Measurements from ENCODE around the gene IFT172. TPM values are rescaled to one million over a fixed set of nuclear protein-coding genes. Genes with fewer than 3 reads are reported as not detected.
A peak's percentile ranks its signal among the peaks of the same experiment; 100 is the strongest.
"Not testable (repeated sequence)": the region's sequence is repeated elsewhere in the genome, so short reads cannot be mapped to it uniquely, and the experiment has no call there.

Gene IFT172
- total RNA-seq (2021) (26.2 and 27.2 TPM in 2 replicates), Bru-seq, nascent RNA (percentile 52 among the genes with signal in this experiment), BruChase-seq, experiment 1, labeled RNA remaining after a 2-hour chase (percentile 57 among the genes with signal in this experiment), BruChase-seq, experiment 2, labeled RNA remaining after a 6-hour chase (percentile 60 among the genes with signal in this experiment)
- long read RNA-seq, partial matches to known transcripts, result 6 of 17 reads
- long read RNA-seq, other reads (novel, unspliced or antisense), result 10 of 17 reads

DNA sequence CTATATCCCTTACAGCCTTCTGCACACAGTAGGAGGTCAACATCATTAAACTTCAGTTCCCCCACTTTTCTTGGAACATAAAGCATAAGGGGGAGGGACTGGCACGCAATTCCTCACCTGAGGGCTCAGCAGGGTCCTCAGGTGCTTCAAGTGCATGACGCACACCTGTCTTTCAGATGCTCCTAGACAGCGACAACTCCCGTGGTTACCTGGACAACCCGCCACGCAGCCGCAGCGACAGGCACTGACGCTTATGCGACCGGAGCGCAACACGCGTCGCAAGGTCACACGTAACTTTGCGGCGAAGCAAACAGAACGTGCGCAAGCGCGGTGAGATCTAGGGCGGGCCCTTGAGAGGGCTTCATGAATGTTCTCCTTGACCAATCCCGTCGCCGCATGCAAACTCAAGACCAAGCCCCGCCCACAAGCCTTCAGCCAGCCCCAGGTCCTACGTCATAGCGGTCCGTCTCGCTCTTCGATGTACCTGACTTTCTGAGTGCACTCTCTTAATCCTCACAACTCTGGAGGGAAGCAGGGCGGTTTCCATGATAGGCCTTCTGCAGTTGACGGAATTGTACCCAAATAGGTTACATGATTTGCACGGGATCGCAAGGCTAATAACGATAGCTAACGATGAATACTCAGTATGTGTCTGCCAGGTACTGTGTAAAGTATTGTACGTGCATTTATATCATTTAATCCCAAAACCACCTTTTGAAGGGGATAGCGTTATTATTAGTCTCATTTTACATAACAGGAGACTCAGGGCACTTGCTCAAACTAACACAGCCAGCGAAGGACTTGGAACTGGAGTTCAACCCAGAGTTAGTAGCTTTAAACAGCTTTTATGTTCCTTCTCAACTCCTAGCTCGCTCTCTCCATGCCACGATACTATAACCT, at the start of gene IFT172:
Gene IFT172, minus strand, starts transcription at position 246 of the 900 bp plus-strand sequence. Its CDS starts 90 bp downstream, at position 156.
- POLR2A ChIA-PET (ENCODE audit: unreplicated experiment), result no interaction called here
- CTCF ChIA-PET, result interaction anchor here (0.6 kb wide), 1 partner anchor 473 kb away, joined by 3 read pairs; no protein-coding TSS in a partner anchor

DNA sequence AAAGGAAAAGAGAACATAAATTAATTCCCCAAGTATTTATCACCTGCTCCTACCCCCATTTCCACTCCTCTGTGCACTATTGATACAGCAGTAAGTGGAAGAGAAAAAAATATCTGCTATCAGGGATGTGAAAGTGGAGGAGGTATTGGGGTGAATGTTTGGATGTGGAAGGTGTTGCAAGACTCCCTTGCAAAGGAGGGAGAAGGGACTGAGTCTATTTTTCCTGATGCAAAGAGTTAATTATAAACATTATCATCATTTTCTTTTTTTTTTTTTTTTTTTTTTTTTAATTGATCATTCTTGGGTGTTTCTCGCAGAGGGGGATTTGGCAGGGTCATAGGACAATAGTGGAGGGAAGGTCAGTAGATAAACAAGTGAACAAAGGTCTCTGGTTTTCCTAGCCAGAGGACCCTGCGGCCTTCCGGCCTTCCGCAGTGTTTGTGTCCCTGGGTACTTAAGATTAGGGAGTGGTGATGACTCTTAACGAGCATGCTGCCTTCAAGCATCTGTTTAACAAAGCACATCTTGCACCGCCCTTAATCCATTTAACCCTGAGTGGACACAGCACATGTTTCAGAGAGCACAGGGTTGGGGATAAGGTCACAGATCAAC, 49.4 kb upstream of the IFT172 start:
- H3K36me3 ChIP-seq (ENCODE audit: low read depth); POLR2A ChIA-PET (ENCODE audit: unreplicated experiment); H3K9me3 ChIP-seq (ENCODE audit: insufficient read depth, low read depth); H4K20me1 ChIP-seq (ENCODE audit: insufficient read depth); H3K4me1 ChIP-seq (replicated peaks; ENCODE audit: insufficient read depth); H3K79me2 ChIP-seq (ENCODE audit: low read depth); H3K4me3 ChIP-seq; H3K9me2 ChIP-seq (ENCODE audit: insufficient read depth); DNase-seq; intact Hi-C loops (cut with micrococcal nuclease; ENCODE audit: unreplicated experiment); CTCF ChIA-PET; H3K27ac ChIP-seq; H3K27me3 ChIP-seq (ENCODE audit: insufficient read depth, low read depth); BruUV-seq (replicated peaks); H3F3A ChIP-seq (ENCODE audit: insufficient read depth, low read depth); H2AFZ ChIP-seq; H3K4me2 ChIP-seq: not testable (repeated sequence)

More for the DNA sequence above, at the start of gene IFT172:
- TSS peak; percentile 85 for BruUV-seq (replicated peaks)
- no peaks in the 10 kb centered on the region for H4K20me1 ChIP-seq (ENCODE audit: insufficient read depth)
- peak within 1 kb of the TSS; percentile 97 for H2AFZ ChIP-seq
- H3K79me2 ChIP-seq (ENCODE audit: low read depth), result 0 out of 2 replicates have a peak, but pooled peaks cover 8% of the 10 kb centered on the region
- H3F3A ChIP-seq (ENCODE audit: insufficient read depth, low read depth), result peaks cover 15% of the 10 kb centered on the region
- H3K36me3 ChIP-seq (ENCODE audit: low read depth), result no peaks in the 10 kb centered on the region
- peaks cover 17% of the 10 kb centered on the region for H3K4me1 ChIP-seq (replicated peaks; ENCODE audit: insufficient read depth)
- H3K4me2 ChIP-seq, result peak within 1 kb of the TSS; percentile 94
- peak; percentile 98 to 100 for DNase-seq
- intact Hi-C loops (cut with micrococcal nuclease; ENCODE audit: unreplicated experiment), result loop anchor here (1.0 to 5.0 kb wide), 3 partner anchors 47 to 139 kb away; partner anchors contain the start of genes CCDC121, GPN1, KRTCAP3 and ZNF512
- H3K27me3 ChIP-seq (ENCODE audit: insufficient read depth, low read depth), result no peaks in the 10 kb centered on the region
- peak within 1 kb of the TSS; percentile 65 for H3K4me3 ChIP-seq
- no peaks in the 10 kb centered on the region for H3K9me2 ChIP-seq (ENCODE audit: insufficient read depth)
- no peak for TF ChIP-seq CTCF (conservative IDR thresholded peaks at IDR 0.05)
- no peak for TF ChIP-seq EZH2 (IDR thresholded peaks at IDR 0.05; ENCODE audit: low read depth)
- no peaks in the 10 kb centered on the region for H3K9me3 ChIP-seq (ENCODE audit: insufficient read depth, low read depth)
- H3K27ac ChIP-seq, result peak within 1 kb of the TSS; percentile 31

DNA sequence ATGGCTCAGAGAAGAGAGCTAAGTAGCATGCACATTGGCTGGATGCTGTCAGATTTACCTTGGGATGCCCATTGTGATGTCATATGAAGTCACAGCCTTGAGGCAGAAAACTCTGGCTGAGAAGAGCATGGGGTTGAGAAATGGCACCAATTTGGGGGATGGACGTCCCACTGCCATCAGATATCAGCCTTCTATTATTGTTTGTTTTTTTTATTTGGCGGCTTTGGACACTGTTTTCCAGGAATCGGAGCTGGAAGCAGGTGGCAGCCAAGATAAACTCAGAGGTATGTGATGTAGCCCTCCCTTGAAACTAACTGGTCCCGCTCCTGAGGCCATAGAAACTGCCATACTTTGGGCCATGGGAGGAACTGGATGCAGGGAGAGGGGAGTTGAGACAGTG, 47.7 kb upstream of the IFT172 start:
- Histone ChIP-seq H4K20me1 (ENCODE audit: insufficient read depth) (no peaks in the 10 kb centered on the region), H3K4me2 (no peak overlapping the region), H3K27ac (no peak overlapping the region), H3K36me3 (ENCODE audit: low read depth) (no peaks in the 10 kb centered on the region), H3K9me2 (ENCODE audit: insufficient read depth) (no peaks in the 10 kb centered on the region), H2AFZ (no peak overlapping the region), H3K79me2 (ENCODE audit: low read depth) (no peaks in the 10 kb centered on the region), H3F3A (ENCODE audit: insufficient read depth, low read depth) (no peaks in the 10 kb centered on the region), H3K4me3 (no peak overlapping the region), H3K9me3 (ENCODE audit: insufficient read depth, low read depth) (no peaks in the 10 kb centered on the region), H3K4me1 (replicated peaks; ENCODE audit: insufficient read depth) (no peaks in the 10 kb centered on the region), H3K27me3 (ENCODE audit: insufficient read depth, low read depth) (no peaks in the 10 kb centered on the region)
- intact Hi-C loops (cut with micrococcal nuclease; ENCODE audit: unreplicated experiment), result no loop called here
- TF ChIP-seq CTCF (conservative IDR thresholded peaks at IDR 0.05), result no peak
- TF ChIP-seq EZH2 (IDR thresholded peaks at IDR 0.05; ENCODE audit: low read depth), result no peak
- BruUV-seq (replicated peaks), result no TSS peak
- DNase-seq, result no peak
- CTCF ChIA-PET, result no interaction called here
- POLR2A ChIA-PET (ENCODE audit: unreplicated experiment), result no interaction called here

Measured in PC-9 (cell line).